Lower leg skin (tissue), 3 donors: ENCODE results near the gene B3GALT6.

ENCODE experiments used
- CTCF ChIP-seq, 3 donors: fragments of 450-650 bp; IDR thresholded peaks; one replicate each; pipeline ENCODE4 v1.5.1; 2016; ENCODE audit warnings: antibody characterized with exemption in 3 of 3, mild to moderate bottlenecking in 3 of 3, moderate library complexity in 2 of 3
- POLR2A ChIP-seq, 2 donors: fragments of 450-650 bp; IDR thresholded peaks; one replicate each; pipeline ENCODE4 v1.6.1; 2016 to 2017; ENCODE audit warnings: antibody characterized with exemption in 2 of 2, mild to moderate bottlenecking in 1 of 2, moderate library complexity in 1 of 2

GRCh38 chr1:1244192-1244811, 12.3 kb downstream of the B3GALT6 start:
- TF ChIP-seq CTCF (IDR thresholded peaks at IDR 0.05) (no peak), POLR2A (IDR thresholded peaks at IDR 0.05) (no peak)
